Measurements from ENCODE around the gene TPP1.
A peak's percentile ranks its signal among the peaks of the same experiment; 100 is the strongest.

Gene TPP1

DNA sequence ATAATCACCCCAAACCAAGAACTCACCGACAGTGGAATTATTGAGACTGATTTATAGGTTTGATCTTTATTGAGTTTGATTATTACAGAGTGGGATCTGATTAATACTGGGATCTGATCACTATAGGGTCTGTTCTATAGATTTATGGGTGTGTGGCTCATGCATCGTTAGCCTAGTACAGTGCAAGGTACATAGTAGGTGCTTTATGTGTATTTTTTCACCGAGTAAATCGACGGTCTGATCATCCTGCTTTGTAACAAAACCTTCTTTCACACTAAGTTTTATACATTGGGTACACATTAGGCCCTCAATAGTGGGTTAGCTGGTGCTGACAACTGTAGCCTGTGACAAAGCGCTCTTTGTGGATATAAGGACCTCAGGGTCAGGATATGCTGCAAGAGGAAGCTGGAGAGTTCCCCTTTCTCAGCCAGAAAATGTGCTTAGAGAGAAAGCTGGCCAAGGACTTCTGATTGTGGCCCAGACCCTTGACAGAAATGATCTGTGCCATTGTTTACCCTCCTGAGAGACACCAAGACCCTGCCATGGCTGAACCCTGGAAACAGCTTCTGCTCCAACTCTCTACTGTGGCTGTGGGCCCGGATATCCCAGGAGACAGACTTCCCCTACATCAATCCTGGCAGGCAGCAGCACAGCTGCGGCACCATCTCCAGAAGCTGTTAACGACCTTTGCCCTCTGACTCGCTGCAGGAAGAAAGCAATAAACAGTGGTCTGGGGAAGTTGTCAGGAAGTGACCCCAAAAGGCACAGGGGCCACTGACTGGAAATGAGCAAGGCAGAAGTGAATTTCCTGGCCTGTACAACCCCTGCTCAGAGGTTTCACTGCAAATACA, 16.1 kb upstream of the TPP1 start:
- Histone ChIP-seq H3K4me3 (ENCODE audit: insufficient read depth, low read depth, low read length) (no peak overlapping the region), H3K36me3 (ENCODE audit: control insufficient read depth, insufficient read depth, low read length) (peaks cover 4% of the 10 kb centered on the region), H3K27me3 (ENCODE audit: control insufficient read depth, insufficient read depth, low read length, poor library complexity, severe bottlenecking) (peaks cover 13% of the 10 kb centered on the region), H3K4me1 (ENCODE audit: control insufficient read depth, insufficient read depth, low read length) (no peaks in the 10 kb centered on the region), H3K27ac (ENCODE audit: insufficient read depth, low read depth, low read length, poor library complexity, severe bottlenecking) (no peak overlapping the region), H3K9me3 (ENCODE audit: control insufficient read depth, low read length) (no peaks in the 10 kb centered on the region)
- 82 to 85% methylated on average over 10 of the region's 10 CpGs for WGBS, 2 experiments

DNA sequence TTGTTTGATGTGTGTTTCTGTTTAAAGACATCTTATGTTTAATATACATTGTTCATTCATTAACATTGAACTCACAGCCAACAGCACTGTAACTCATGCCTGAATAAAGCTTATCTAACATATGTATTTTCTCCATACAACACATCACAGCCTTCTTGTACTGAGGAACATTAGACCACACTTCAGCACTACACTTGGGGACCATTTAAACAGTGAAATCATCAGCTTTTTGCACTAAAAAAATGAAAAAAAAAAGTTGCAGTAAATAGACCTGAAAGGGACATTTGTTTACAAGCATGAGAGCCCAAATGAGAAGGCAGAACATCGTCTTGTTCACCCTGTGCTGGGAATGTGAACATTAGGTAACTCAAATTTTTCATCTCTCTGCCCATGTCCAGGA, 15.3 kb upstream of the TPP1 start:
- Histone ChIP-seq H3K36me3 (ENCODE audit: control insufficient read depth, insufficient read depth, low read length) (peaks cover 3% of the 10 kb centered on the region), H3K27ac (ENCODE audit: insufficient read depth, low read depth, low read length, poor library complexity, severe bottlenecking) (no peak overlapping the region), H3K4me1 (ENCODE audit: control insufficient read depth, insufficient read depth, low read length) (no peaks in the 10 kb centered on the region), H3K27me3 (ENCODE audit: control insufficient read depth, insufficient read depth, low read length, poor library complexity, severe bottlenecking) (peaks cover 21% of the 10 kb centered on the region), H3K9me3 (ENCODE audit: control insufficient read depth, low read length) (no peaks in the 10 kb centered on the region), H3K4me3 (ENCODE audit: insufficient read depth, low read depth, low read length) (no peak overlapping the region)
- WGBS, 2 experiments: 83 to 87% methylated on average over 1 of the region's 1 CpG

GRCh38 chr11:6633422-6634408, 14.5 kb upstream of the TPP1 start:
- peaks cover 3% of the 10 kb centered on the region for H3K36me3 ChIP-seq (ENCODE audit: control insufficient read depth, insufficient read depth, low read length)
- H3K4me1 ChIP-seq (ENCODE audit: control insufficient read depth, insufficient read depth, low read length): no peaks in the 10 kb centered on the region
- H3K27me3 ChIP-seq (ENCODE audit: control insufficient read depth, insufficient read depth, low read length, poor library complexity, severe bottlenecking): peaks cover 26% of the 10 kb centered on the region
- WGBS, 2 experiments: 93 to 94% methylated on average over 16 of the region's 16 CpGs
- no peak overlapping the region for H3K27ac ChIP-seq (ENCODE audit: insufficient read depth, low read depth, low read length, poor library complexity, severe bottlenecking)
- H3K4me3 ChIP-seq (ENCODE audit: insufficient read depth, low read depth, low read length): no peak overlapping the region
- H3K9me3 ChIP-seq (ENCODE audit: control insufficient read depth, low read length): no peaks in the 10 kb centered on the region

DNA sequence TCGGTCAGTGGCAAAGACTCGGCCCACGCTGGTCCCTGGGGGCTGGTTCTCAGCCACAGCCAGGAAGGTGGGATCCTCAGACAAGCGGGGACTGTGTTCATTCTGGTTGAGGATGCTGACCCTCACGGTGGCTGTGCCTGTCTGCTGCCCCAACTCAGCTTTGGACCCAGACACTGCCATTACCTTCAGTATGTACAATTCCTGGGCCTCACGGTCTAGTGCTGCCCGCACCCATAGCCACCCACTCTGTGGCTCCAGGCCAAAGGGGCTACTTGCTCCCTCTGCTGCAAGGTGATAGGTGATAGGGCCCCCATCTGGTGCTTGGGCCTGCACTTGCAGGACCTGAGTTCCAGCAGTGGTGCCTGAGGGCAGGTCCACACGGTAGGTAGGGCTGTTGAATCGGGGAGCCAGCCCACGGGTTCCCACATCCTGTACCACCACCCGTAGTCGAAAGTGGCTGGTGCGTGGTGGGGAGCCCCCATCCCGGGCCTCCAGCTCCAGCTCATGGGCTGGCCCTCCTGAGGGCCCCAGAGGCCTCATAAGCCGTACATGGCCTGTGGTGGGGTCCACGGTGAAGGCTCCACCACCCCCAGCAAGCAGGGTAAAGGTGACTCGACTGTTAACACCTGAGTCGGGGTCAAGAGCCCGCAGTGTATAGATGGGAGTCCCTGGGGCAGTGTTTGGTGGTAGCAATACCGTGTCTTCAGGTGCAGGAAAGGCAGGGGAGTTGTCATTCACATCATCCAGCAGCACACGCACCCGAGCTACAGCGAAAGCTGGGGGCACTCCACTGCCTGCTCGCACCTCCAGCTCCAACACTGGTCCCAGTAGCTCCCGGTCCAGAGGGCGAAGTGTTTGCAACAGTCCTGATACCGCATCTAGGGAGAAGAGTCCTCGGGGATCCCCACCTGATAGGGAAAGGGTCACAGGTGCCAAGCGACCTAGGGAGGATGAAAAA, 13.2 kb upstream of the TPP1 start:
- no peak overlapping the region for H3K27ac ChIP-seq (ENCODE audit: insufficient read depth, low read depth, low read length, poor library complexity, severe bottlenecking)
- peaks cover 26% of the 10 kb centered on the region for H3K27me3 ChIP-seq (ENCODE audit: control insufficient read depth, insufficient read depth, low read length, poor library complexity, severe bottlenecking)
- peaks cover 6% of the 10 kb centered on the region for H3K36me3 ChIP-seq (ENCODE audit: control insufficient read depth, insufficient read depth, low read length)
- 95 to 96% methylated on average over 29 of the region's 29 CpGs for WGBS, 2 experiments
- H3K4me3 ChIP-seq (ENCODE audit: insufficient read depth, low read depth, low read length): no peak overlapping the region
- H3K9me3 ChIP-seq (ENCODE audit: control insufficient read depth, low read length): no peaks in the 10 kb centered on the region
- no peaks in the 10 kb centered on the region for H3K4me1 ChIP-seq (ENCODE audit: control insufficient read depth, insufficient read depth, low read length)

GRCh38 chr11:6631361-6631890, 12.2 kb upstream of the TPP1 start:
- 88 to 93% methylated on average over 11 of the region's 11 CpGs for WGBS, 2 experiments
- Histone ChIP-seq H3K4me3 (ENCODE audit: insufficient read depth, low read depth, low read length) (no peak overlapping the region), H3K27ac (ENCODE audit: insufficient read depth, low read depth, low read length, poor library complexity, severe bottlenecking) (no peak overlapping the region), H3K9me3 (ENCODE audit: control insufficient read depth, low read length) (no peaks in the 10 kb centered on the region), H3K4me1 (ENCODE audit: control insufficient read depth, insufficient read depth, low read length) (no peaks in the 10 kb centered on the region), H3K27me3 (ENCODE audit: control insufficient read depth, insufficient read depth, low read length, poor library complexity, severe bottlenecking) (peaks cover 26% of the 10 kb centered on the region), H3K36me3 (ENCODE audit: control insufficient read depth, insufficient read depth, low read length) (peaks cover 9% of the 10 kb centered on the region)

DNA sequence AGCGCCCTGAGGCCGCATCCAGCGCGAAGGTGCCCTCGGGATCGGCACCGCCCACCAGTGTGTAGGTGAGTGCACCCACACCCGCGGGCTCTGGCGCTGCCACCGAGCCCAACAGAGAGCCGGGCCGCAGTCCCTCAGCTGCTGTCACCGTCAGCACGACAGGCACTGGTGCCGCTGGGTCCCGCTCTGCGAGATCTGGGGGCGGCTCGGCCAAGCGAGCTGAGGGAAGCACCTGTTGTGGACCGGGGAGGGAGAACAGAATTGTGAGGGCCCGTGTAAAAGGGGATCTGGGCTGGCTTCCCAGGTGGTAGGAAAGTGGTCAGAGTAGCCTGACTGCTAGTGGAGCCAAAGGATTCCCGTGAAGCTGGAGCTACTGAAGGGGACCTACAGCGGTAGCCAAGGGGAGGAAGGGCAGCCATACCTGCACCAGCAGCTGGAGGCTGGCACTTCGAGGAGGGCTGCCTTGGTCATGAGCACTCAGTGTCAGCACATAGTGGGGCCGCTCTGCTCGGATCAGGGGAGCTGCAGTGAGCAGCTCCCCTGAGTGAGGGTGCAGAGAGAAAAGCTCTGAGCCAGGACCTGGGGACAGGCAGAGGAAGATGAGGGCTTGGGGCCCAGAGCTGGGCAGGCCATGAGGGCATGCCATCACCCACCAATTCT, 11.5 kb upstream of the TPP1 start:
- H3K9me3 ChIP-seq (ENCODE audit: control insufficient read depth, low read length): no peaks in the 10 kb centered on the region
- peaks cover 26% of the 10 kb centered on the region for H3K27me3 ChIP-seq (ENCODE audit: control insufficient read depth, insufficient read depth, low read length, poor library complexity, severe bottlenecking)
- peaks cover 10% of the 10 kb centered on the region for H3K36me3 ChIP-seq (ENCODE audit: control insufficient read depth, insufficient read depth, low read length)
- H3K27ac ChIP-seq (ENCODE audit: insufficient read depth, low read depth, low read length, poor library complexity, severe bottlenecking): no peak overlapping the region
- WGBS, 2 experiments: 27% methylated on average over 28 of the region's 28 CpGs
- H3K4me1 ChIP-seq (ENCODE audit: control insufficient read depth, insufficient read depth, low read length): no peaks in the 10 kb centered on the region
- H3K4me3 ChIP-seq (ENCODE audit: insufficient read depth, low read depth, low read length): peak overlapping the region; percentile 38

DNA sequence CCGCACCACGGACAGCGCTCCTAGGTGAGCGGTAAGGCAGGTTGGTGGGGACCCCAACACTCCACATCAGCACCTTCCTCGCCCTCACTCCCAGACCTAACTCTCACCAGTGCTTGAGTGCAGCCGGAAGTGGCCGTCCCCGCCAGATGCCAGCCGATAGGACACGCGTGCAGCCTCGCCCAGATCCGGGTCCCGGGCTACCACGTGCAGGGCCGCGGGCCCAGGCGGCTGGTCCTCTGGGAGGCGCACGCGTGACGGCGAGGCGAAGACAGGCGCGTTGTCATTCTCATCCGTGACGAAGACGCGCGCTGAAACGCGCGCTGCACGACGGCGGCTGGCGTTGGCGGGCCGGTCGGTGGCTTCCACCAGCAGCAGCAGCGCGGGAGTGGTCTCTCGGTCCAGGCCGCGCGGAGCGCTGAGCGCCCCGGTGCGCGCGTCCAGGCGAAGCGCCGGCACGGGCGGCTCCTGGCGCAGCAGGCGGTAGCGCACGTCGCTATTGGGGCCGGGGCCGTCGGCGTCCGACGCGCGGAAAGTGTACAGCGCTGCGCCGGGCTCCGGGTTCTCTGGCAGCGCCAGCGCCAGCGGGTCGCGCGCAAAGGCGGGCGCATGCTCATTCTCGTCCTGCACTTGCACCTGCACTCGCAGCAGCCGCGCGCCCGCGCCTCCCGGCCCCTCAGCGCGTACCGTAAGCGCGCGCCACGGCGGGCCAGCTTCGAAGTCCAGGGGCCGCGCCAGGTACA, 10.8 kb upstream of the TPP1 start:
- peak overlapping the region; percentile 38 for H3K4me3 ChIP-seq (ENCODE audit: insufficient read depth, low read depth, low read length)
- no peak overlapping the region for H3K27ac ChIP-seq (ENCODE audit: insufficient read depth, low read depth, low read length, poor library complexity, severe bottlenecking)
- peaks cover 14% of the 10 kb centered on the region for H3K36me3 ChIP-seq (ENCODE audit: control insufficient read depth, insufficient read depth, low read length)

DNA sequence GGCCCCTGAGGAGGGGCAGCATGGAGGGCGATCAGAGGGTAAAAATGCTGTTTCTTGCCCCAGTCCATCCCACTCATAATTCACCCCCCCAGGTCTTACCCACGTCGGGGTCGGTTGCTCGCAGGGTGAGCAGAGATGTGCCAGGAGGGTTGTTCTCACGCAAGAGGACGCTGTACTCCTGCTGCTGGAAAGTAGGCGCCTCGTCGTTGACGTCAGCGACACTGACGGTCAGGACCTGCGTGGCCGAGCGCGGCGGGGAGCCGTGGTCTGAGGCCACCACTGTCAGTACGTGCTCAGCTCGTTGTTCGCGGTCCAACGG, 10.3 kb upstream of the TPP1 start:
- Histone ChIP-seq H3K36me3 (ENCODE audit: control insufficient read depth, insufficient read depth, low read length) (peaks cover 14% of the 10 kb centered on the region), H3K4me3 (ENCODE audit: insufficient read depth, low read depth, low read length) (peak overlapping the region; percentile 38), H3K27ac (ENCODE audit: insufficient read depth, low read depth, low read length, poor library complexity, severe bottlenecking) (no peak overlapping the region), H3K9me3 (ENCODE audit: control insufficient read depth, low read length) (no peaks in the 10 kb centered on the region), H3K4me1 (ENCODE audit: control insufficient read depth, insufficient read depth, low read length) (no peaks in the 10 kb centered on the region), H3K27me3 (ENCODE audit: control insufficient read depth, insufficient read depth, low read length, poor library complexity, severe bottlenecking) (peaks cover 26% of the 10 kb centered on the region)
- 94 to 96% methylated on average over 24 of the region's 24 CpGs for WGBS, 2 experiments

More for the DNA sequence above, 10.8 kb upstream of the TPP1 start:
- no peaks in the 10 kb centered on the region for H3K9me3 ChIP-seq (ENCODE audit: control insufficient read depth, low read length)
- H3K4me1 ChIP-seq (ENCODE audit: control insufficient read depth, insufficient read depth, low read length): no peaks in the 10 kb centered on the region
- WGBS, 2 experiments: 22 to 24% methylated on average over 102 of the region's 102 CpGs
- peaks cover 26% of the 10 kb centered on the region for H3K27me3 ChIP-seq (ENCODE audit: control insufficient read depth, insufficient read depth, low read length, poor library complexity, severe bottlenecking)

DNA sequence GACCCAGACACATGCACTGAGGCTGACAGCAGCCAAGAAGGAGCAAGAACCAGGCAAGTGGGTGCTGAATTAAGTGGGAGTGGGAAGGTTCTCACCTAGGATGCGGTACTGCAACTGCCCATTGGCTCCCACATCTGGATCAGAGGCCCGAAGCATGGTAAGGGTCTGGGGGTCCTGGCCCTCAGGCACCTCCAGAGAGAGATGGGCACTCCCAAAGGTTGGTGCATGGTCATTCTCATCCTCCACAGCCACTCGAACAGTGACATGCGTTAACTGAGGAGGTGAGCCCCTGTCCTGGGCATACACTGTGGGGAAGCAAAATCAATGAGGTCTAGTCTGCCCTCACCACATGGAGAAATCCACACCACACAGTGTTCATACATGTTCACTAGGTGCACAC, 9.3 kb upstream of the TPP1 start:
- H3K4me1 ChIP-seq (ENCODE audit: control insufficient read depth, insufficient read depth, low read length): no peaks in the 10 kb centered on the region
- H3K27me3 ChIP-seq (ENCODE audit: control insufficient read depth, insufficient read depth, low read length, poor library complexity, severe bottlenecking): peaks cover 26% of the 10 kb centered on the region
- H3K27ac ChIP-seq (ENCODE audit: insufficient read depth, low read depth, low read length, poor library complexity, severe bottlenecking): no peak overlapping the region
- no peaks in the 10 kb centered on the region for H3K9me3 ChIP-seq (ENCODE audit: control insufficient read depth, low read length)
- H3K4me3 ChIP-seq (ENCODE audit: insufficient read depth, low read depth, low read length): no peak overlapping the region
- WGBS, 2 experiments: 92 to 96% methylated on average over 4 of the region's 4 CpGs
- peaks cover 14% of the 10 kb centered on the region for H3K36me3 ChIP-seq (ENCODE audit: control insufficient read depth, insufficient read depth, low read length)

Data from ectodermal cell (in vitro differentiated cells).